HepG2 (cell line): ENCODE results near the gene OR52E2. TPM values are rescaled to one million over a fixed set of nuclear protein-coding genes. Genes with fewer than 3 reads are reported as not detected.

Experiments
- ATAC-seq: fragments of 200-7000 bp; cut with Tn5 transposase; 3 replicates; pipeline ENCODE4 v1.9.1; 2020; ENCODE audit warnings: mild to moderate bottlenecking, moderate library complexity
- Bru-seq: library from RNA; stranded (reverse); fragments of 400-500 nt; gene quantifications from one replicate; lab custom pipeline; 2021; lab: Mats Ljungman, UMichigan
- BruChase-seq, 2 experiments: library from RNA; stranded (reverse); fragments of 400-500 nt; gene quantifications; one replicate each; lab custom pipeline; 2021; lab: Mats Ljungman, UMichigan
- BruUV-seq: library from RNA; stranded (reverse); fragments of 400-500 nt; replicated peaks from 2 replicates; lab custom pipeline; 2021; lab: Mats Ljungman, UMichigan
- CTCF ChIA-PET: fragments of 300-600 bp; formaldehyde crosslinking; extraction: SDS; loops from one replicate; lab custom pipeline; 2021; ENCODE audit warnings: low total read pairs, inconsistent platforms, low intra/inter-chr PET ratio; lab: Yijun Ruan, JAX
- POLR2A ChIA-PET: fragments of 350-600 bp; sonication (Branson Sonifier 250); formaldehyde crosslinking; loops from one replicate; lab custom pipeline; 2020; ENCODE audit warnings: antibody characterized with exemption, inconsistent platforms; lab: Yijun Ruan, JAX
- DNase-seq: peaks from one replicate; pipeline ENCODE4 v3.0.0-alpha.2; 2015; ENCODE audit warnings: low spot score
- FAIRE-seq: peaks from 3 replicates; lab custom pipeline; 2011; peaks lifted over from hg19 to GRCh38; lab: Jason Lieb, UNC
- H2AFZ ChIP-seq: one replicate; pipeline ENCODE4 v1.6.1; 2011; ENCODE audit warnings: low read length, inconsistent platforms
- H3K27ac ChIP-seq: fragments of 300-600 bp; 3 replicates; pipeline ENCODE4 v1.8.0; 2011; ENCODE audit warnings: mixed run types, mild to moderate bottlenecking, mixed read lengths, low read length, inconsistent platforms; ENCODE audit not compliant: insufficient read depth; ENCODE audit errors: extremely low read length
- H3K27me3 ChIP-seq, 2 experiments: fragments of 200-600 bp in 1 of 2; 2 replicates in 1 of 2; 3 replicates in 1 of 2; pipeline versions ENCODE4 v1.6.0 to v1.8.0; 2011; ENCODE audit warnings: low read length in 2 of 2, mild to moderate bottlenecking in 2 of 2, moderate library complexity in 2 of 2, inconsistent platforms in 1 of 2; ENCODE audit not compliant: insufficient read depth in 2 of 2, control insufficient read depth in 1 of 2
- H3K36me3 ChIP-seq, 2 experiments: fragments of 200-600 bp in 1 of 2; replicated peaks in 1 of 2; 2 replicates in 1 of 2; 3 replicates in 1 of 2; pipeline versions ENCODE4 v1.5.1 to v1.8.0; 2011; ENCODE audit warnings: low read length in 2 of 2, inconsistent platforms in 1 of 2; ENCODE audit not compliant: insufficient read depth in 2 of 2, control insufficient read depth in 1 of 2
- H3K4me1 ChIP-seq: 2 replicates; pipeline ENCODE4 v1.5.1; 2012; ENCODE audit warnings: low read length, inconsistent platforms; ENCODE audit not compliant: insufficient read depth
- H3K4me2 ChIP-seq: 2 replicates; pipeline ENCODE4 v1.6.0; 2011; ENCODE audit warnings: low read depth, low read length, inconsistent platforms
- H3K4me3 ChIP-seq, 3 experiments: fragments of 200-600 bp in 1 of 3; sonication (generic), shearing (Covaris generic) in 1 of 3; replicated peaks in 1 of 3; 2 replicates each; pipeline ENCODE4 v1.5.1; 2011 to 2016; ENCODE audit warnings: low read length in 3 of 3, inconsistent platforms in 2 of 3, low read depth in 2 of 3, mild to moderate bottlenecking in 2 of 3, control low read depth in 1 of 3, mixed read lengths in 1 of 3; ENCODE audit not compliant: insufficient read depth in 1 of 3
- H3K79me2 ChIP-seq: one replicate; pipeline ENCODE4 v1.6.1; 2011; ENCODE audit warnings: low read length, inconsistent platforms; ENCODE audit not compliant: insufficient read depth
- H3K9ac ChIP-seq: 2 replicates; pipeline ENCODE4 v1.6.0; 2011; ENCODE audit warnings: mild to moderate bottlenecking, low read depth, low read length, inconsistent platforms; ENCODE audit not compliant: insufficient read depth
- H3K9me3 ChIP-seq: 2 replicates; pipeline ENCODE4 v1.5.1; 2012; ENCODE audit warnings: mild to moderate bottlenecking, low read length
- H4K20me1 ChIP-seq: 2 replicates; pipeline ENCODE4 v1.6.0; 2011; ENCODE audit warnings: inconsistent platforms, mild to moderate bottlenecking, low read length, moderate library complexity; ENCODE audit not compliant: insufficient read depth
- ASH2L ChIP-seq: fragments of 300-600, 200-600 bp; sonication (generic); IDR thresholded peaks from 2 replicates; pipeline ENCODE4 v1.7.0; 2017; ENCODE audit warnings: low read depth, mild to moderate bottlenecking, moderate library complexity, mixed read lengths, low read length; ENCODE audit not compliant: insufficient read length
- ATF7 ChIP-seq, 2 experiments: fragments of 450-650 bp in 1 of 2; sonication (generic) in 1 of 2; formaldehyde crosslinking in 1 of 2; IDR thresholded peaks; 2 replicates each; pipeline versions ENCODE4 v1.4.0 to v1.6.1; 2016 to 2020; ENCODE audit warnings: antibody characterized with exemption in 1 of 2, mild to moderate bottlenecking in 1 of 2, missing genetic modification reagents in 1 of 2
- DBP ChIP-seq: sonication (generic); formaldehyde crosslinking; IDR thresholded peaks from 2 replicates; pipeline ENCODE4 v1.4.0; 2020; ENCODE audit warnings: missing genetic modification reagents; ENCODE audit errors: not compliant biosample characterization
- DNMT1 ChIP-seq: sonication (generic); formaldehyde crosslinking; IDR thresholded peaks from 2 replicates; pipeline ENCODE4 v1.5.1; 2020; ENCODE audit warnings: mild to moderate bottlenecking, missing genetic modification reagents
- ETV5 ChIP-seq: IDR thresholded peaks from 2 replicates; pipeline ENCODE4 v1.6.1; 2018; ENCODE audit warnings: missing biosample characterization, missing genetic modification reagents, inconsistent platforms, borderline replicate concordance
- TCF7L2 ChIP-seq: IDR thresholded peaks from 2 replicates; pipeline ENCODE4 v1.6.1; 2011; ENCODE audit warnings: mild to moderate bottlenecking, low read depth, low read length, moderate library complexity
- ZFP41 ChIP-seq: sonication (generic); formaldehyde crosslinking; IDR thresholded peaks from 2 replicates; pipeline ENCODE4 v1.4.0; 2020; ENCODE audit warnings: mild to moderate bottlenecking, missing genetic modification reagents, borderline replicate concordance
- ZNF343 ChIP-seq: sonication (generic); formaldehyde crosslinking; IDR thresholded peaks from 2 replicates; pipeline ENCODE4 v1.4.0; 2020; ENCODE audit warnings: mild to moderate bottlenecking, missing genetic modification reagents
- ZNF543 ChIP-seq: sonication (generic); formaldehyde crosslinking; IDR thresholded peaks from 2 replicates; pipeline ENCODE4 v1.4.0; 2020; ENCODE audit warnings: mild to moderate bottlenecking, missing genetic modification reagents
- ZNF605 ChIP-seq: sonication (generic); formaldehyde crosslinking; IDR thresholded peaks from 2 replicates; pipeline ENCODE4 v1.8.0; 2022; ENCODE audit warnings: mild to moderate bottlenecking, missing genetic modification reagents
- ZNF616 ChIP-seq: sonication (generic); formaldehyde crosslinking; IDR thresholded peaks from 2 replicates; pipeline ENCODE4 v1.5.0; 2020; ENCODE audit warnings: low read depth, mild to moderate bottlenecking, missing genetic modification reagents
- ZNF841 ChIP-seq: sonication (generic); formaldehyde crosslinking; IDR thresholded peaks from 2 replicates; pipeline ENCODE4 v1.8.1; 2023; ENCODE audit warnings: missing genetic modification reagents, borderline replicate concordance
- WGBS: methylation state at CpG from one replicate; pipeline ENCODE4 v1.1.6; 2017; ENCODE audit warnings: low lambda C conversion rate; 5-methylcytosine and 5-hydroxymethylcytosine counted together
- in situ Hi-C: cut with HindIII; loops from 2 replicates; pipeline ENCODE4 v1.10.0; 2017; ENCODE audit warnings: low pct_unique_long_range_greater_than_20kb; ENCODE audit not compliant: extremely low pct_ligation_motif_present
- intact Hi-C: fragments of 100-400 bp; cut with micrococcal nuclease; formaldehyde crosslinking; loops from one replicate; pipeline ENCODE4 v1.10.0; 2022; ENCODE audit not compliant: unreplicated experiment
- long read RNA-seq, 2 experiments: library from RNA in 1 of 2; library from polyadenylated mRNA in 1 of 2; stranded (forward) in 1 of 2; unstranded in 1 of 2; transcript quantifications; one replicate each; pipeline ENCODE4 v2.0.0, GENCODE V29; 2019 to 2022
- polyA minus RNA-seq, 3 experiments: library from RNA; depleted of rRNA, polyadenylated mRNA; stranded (reverse); fragments of >200 nt; gene quantifications; 2 replicates each; pipeline ENCODE4 v1.2.3, GENCODE V29; 2011; ENCODE audit warnings: low replicate concordance in 1 of 3
- polyA plus RNA-seq, 8 experiments: library from polyadenylated mRNA; depleted of rRNA in 3 of 8; stranded (reverse) in 7 of 8; unstranded in 1 of 8; fragments of >200 nt; fragmentation: Illumina TruSeq in 4 of 8; extraction: Trizol in 4 of 8; gene quantifications; 2 replicates each; pipeline versions ENCODE4 v1.2.1 to v1.2.3, GENCODE V29; 2011 to 2016; ENCODE audit warnings: low read depth in 4 of 8, missing spikeins in 1 of 8, mixed read lengths in 1 of 8; ENCODE audit not compliant: insufficient read depth in 1 of 8
- total RNA-seq, 5 experiments: library from RNA; depleted of rRNA; stranded (reverse); fragments of >200 nt; fragmentation: Illumina TruSeq; extraction: Trizol; gene quantifications; 2 replicates each; pipeline ENCODE4 v1.2.3, GENCODE V29; 2016; ENCODE audit warnings: low read depth in 1 of 5
- TF ChIP-seq, protein P1 (sequence below): sonication (generic); formaldehyde crosslinking; IDR thresholded peaks from 2 replicates; pipeline ENCODE4 v1.4.0; 2020; ENCODE audit warnings: missing genetic modification reagents, borderline replicate concordance

Gene OR52E2
- not detected in 2 replicates for total RNA-seq (2016; rRNA removed; fragmentation: Illumina TruSeq; extraction: Trizol)
- not detected in 2 replicates for total RNA-seq (2016; cell fraction: cytosol; rRNA removed; fragmentation: Illumina TruSeq; extraction: Trizol; ENCODE audit: low read depth)
- total RNA-seq (2016; cell fraction: insoluble cytoplasmic fraction; rRNA removed; fragmentation: Illumina TruSeq; extraction: Trizol) = not detected in 2 replicates
- not detected in 2 replicates for total RNA-seq (2016; cell fraction: membrane; rRNA removed; fragmentation: Illumina TruSeq; extraction: Trizol)
- not detected in 2 replicates for total RNA-seq (2016; cell fraction: nucleus; rRNA removed; fragmentation: Illumina TruSeq; extraction: Trizol)
- polyA plus RNA-seq (2011; rRNA removed) = not detected in 2 replicates
- not detected in 2 replicates for polyA plus RNA-seq (2011; cell fraction: cytosol; rRNA removed)
- polyA plus RNA-seq (2011; cell fraction: nucleus; rRNA removed) = not detected in 2 replicates
- not detected in 2 replicates for polyA plus RNA-seq (2012)
- not detected in 2 replicates for polyA plus RNA-seq (2016; cell fraction: cytosol; fragmentation: Illumina TruSeq; extraction: Trizol; ENCODE audit: low read depth)
- polyA plus RNA-seq (2016; cell fraction: insoluble cytoplasmic fraction; fragmentation: Illumina TruSeq; extraction: Trizol; ENCODE audit: low read depth) = not detected in 2 replicates
- not detected in 2 replicates for polyA plus RNA-seq (2016; cell fraction: membrane; fragmentation: Illumina TruSeq; extraction: Trizol; ENCODE audit: low read depth)
- polyA plus RNA-seq (2016; cell fraction: nucleus; fragmentation: Illumina TruSeq; extraction: Trizol; ENCODE audit: insufficient read depth, low read depth) = not detected in 2 replicates
- polyA minus RNA-seq (2011; rRNA and poly(A)+ RNA removed; ENCODE audit: low replicate concordance) = not detected in 2 replicates
- polyA minus RNA-seq (2011; cell fraction: cytosol; rRNA and poly(A)+ RNA removed) = not detected in 2 replicates
- not detected in 2 replicates for polyA minus RNA-seq (2011; cell fraction: nucleus; rRNA and poly(A)+ RNA removed)
- Bru-seq, nascent RNA = not detected
- not detected for BruChase-seq, experiment 1, labeled RNA remaining after a 6-hour chase
- not detected for BruChase-seq, experiment 2, labeled RNA remaining after a 2-hour chase
- long read RNA-seq, experiment 1 = 0 reads
- long read RNA-seq, experiment 2 = 0 reads

GRCh38 chr11:5059391-5059790 lies at the start of gene OR52E2:
Gene OR52E2 (minus strand): TSS chr11:5059627. CDS start chr11:5059627, 0 bp downstream.
- Histone ChIP-seq H3K9ac (no peak within 1 kb of the TSS), H3K27ac (no peak within 1 kb of the TSS), H3K4me3 (no peak within 1 kb of the TSS), H3K4me1 (no peaks in the 10 kb centered on the region), H3K4me2 (no peak within 1 kb of the TSS), H2AFZ (no peak within 1 kb of the TSS), H3K36me3 (no peaks in the 10 kb centered on the region), H3K9me3 (no peaks in the 10 kb centered on the region), H4K20me1 (no peaks in the 10 kb centered on the region), H3K79me2 (no peaks in the 10 kb centered on the region), H3K27me3 (peaks cover 0 to 4% of the 10 kb centered on the region in 2 experiments; a peak in 1 of 5 replicates)
- DNase-seq = no peak
- WGBS = 44% methylated on average over 3 of the region's 3 CpGs
- TF ChIP-seq DNMT1 (CRISPR knock-in tag) (no peak), TCF7L2 (no peak), ZNF841 (CRISPR knock-in tag) (no peak), ASH2L (no peak), ZNF343 (CRISPR knock-in tag) (no peak), ZFP41 (CRISPR knock-in tag) (no peak), ZNF543 (CRISPR knock-in tag) (no peak), DBP (CRISPR knock-in tag) (no peak), ATF7 (IDR thresholded peaks at IDR 0.05) (no peak), ATF7 (CRISPR knock-in tag; IDR thresholded peaks at IDR 0.05) (no peak), ZNF605 (CRISPR knock-in tag) (no peak), ZNF616 (no peak), ETV5 (no peak)
- TF ChIP-seq, protein P1, sequence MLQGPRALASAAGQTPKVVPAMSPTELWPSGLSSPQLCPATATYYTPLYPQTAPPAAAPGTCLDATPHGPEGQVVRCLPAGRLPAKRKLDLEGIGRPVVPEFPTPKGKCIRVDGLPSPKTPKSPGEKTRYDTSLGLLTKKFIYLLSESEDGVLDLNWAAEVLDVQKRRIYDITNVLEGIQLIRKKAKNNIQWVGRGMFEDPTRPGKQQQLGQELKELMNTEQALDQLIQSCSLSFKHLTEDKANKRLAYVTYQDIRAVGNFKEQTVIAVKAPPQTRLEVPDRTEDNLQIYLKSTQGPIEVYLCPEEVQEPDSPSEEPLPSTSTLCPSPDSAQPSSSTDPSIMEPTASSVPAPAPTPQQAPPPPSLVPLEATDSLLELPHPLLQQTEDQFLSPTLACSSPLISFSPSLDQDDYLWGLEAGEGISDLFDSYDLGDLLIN (CRISPR knock-in tag) = no peak
- BruUV-seq = no TSS peak
- no peak for ATAC-seq
- ChIA-PET POLR2A (no interaction called here), CTCF (no interaction called here)
- FAIRE-seq = no peak
- in situ Hi-C loops = no loop called here
- intact Hi-C loops = no loop called here
